Measurements from ENCODE around the gene ARHGEF10L.

Gene ARHGEF10L

DNA sequence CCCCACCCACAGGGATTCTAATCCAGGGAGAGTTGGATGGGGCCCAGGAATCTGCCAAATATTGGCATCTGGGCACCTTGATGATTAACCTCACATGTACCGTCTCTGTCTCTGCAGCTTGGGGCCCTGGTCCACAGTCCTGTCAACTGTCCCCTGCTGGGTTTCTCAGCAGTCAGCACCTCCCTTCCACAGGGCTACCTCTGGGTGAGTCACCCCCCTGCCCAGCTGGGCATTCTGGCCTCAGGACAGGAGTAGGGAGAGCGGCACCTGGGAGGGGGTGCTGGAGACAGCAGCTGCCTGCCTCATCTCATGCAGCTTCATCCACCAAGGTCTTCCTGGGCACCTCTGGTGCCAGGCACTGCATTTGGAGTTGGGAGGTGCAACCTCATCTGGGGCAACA is 115.0 kb downstream of the ARHGEF10L start:
- no peak for DNase-seq (ENCODE audit: low read depth in 2 of 2)

DNA sequence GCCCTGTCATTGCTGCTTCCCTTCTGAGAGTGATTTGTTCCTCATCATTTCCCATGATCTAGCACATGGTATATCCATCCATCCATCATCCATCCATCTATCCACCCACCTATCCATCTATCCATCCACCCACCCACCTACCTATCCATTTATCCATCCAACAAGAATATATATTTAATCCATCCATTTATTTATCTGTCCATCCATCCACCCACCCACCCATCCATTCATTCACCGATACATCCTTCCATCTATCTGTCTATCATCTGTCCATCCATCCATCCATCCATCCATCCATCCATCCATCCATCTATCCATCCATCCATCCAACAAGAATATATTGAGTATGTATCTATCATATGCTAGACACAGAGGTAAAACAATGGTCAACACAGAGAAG is 115.7 kb downstream of the ARHGEF10L start:
- DNase-seq (ENCODE audit: low read depth in 2 of 2) = no peak

DNA sequence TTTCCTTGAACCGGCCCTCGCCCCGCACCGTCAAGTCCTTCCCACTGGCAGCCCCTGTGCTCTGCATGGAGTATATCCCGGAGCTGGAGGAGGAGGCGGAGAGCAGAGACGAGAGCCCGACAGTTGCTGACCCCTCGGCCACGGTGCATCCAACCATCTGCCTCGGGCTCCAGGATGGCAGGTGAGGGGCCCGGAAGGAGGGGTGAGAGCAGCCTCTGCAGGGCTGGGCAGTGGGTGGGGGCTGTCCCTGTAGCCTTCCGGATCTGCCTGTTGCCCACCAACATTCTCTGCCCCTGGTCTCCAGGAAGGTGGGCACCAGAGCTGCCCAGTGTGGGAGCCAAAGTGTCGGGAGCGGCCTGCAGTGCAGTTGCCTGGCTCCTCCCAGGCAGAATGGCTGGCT is 116.4 kb downstream of the ARHGEF10L start:
- DNase-seq (ENCODE audit: low read depth in 2 of 2) = no peak

DNA sequence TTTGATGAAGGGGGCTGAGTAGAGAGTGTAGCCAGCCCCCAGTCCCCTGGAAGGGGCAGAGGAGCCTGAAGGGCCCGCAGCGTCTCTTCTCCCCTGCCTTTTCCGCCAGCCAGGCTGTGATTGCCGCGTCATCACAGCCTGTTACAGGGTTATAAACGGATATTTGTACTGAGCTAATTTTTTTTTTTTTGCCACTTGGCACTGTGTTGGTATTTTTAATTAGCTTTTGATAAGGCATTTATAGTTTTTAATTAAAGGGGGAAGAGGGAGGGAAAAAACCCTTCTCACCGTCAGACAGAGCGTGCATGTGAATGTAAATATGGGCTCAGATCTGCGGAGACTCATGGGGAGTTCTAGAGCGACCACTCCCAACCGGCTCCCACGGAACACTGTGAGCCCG is 117.9 kb downstream of the ARHGEF10L start:
- DNase-seq (ENCODE audit: low read depth in 2 of 2) = no peak

DNA sequence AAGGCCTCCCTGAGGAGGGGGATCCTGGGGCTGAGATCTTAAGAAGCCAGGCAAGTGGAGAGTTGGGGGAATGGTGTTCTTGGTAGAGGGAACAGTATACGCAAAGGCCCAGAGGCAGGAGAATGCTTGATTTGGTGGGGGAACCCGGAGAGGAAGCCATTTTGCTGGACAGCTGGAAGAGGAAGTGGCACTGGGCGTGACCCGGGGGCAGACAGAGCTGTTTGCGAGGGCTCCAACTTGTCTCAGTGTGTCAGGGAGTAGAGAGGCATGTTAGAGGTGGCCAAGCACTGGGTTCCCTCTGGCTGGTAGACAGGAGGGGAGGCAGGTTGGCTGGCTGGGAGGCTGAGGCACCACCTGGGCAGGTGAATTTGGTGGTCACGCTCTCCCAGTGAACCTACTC is 119.3 kb downstream of the ARHGEF10L start:
- DNase-seq (ENCODE audit: low read depth in 2 of 2) = no peak

DNA sequence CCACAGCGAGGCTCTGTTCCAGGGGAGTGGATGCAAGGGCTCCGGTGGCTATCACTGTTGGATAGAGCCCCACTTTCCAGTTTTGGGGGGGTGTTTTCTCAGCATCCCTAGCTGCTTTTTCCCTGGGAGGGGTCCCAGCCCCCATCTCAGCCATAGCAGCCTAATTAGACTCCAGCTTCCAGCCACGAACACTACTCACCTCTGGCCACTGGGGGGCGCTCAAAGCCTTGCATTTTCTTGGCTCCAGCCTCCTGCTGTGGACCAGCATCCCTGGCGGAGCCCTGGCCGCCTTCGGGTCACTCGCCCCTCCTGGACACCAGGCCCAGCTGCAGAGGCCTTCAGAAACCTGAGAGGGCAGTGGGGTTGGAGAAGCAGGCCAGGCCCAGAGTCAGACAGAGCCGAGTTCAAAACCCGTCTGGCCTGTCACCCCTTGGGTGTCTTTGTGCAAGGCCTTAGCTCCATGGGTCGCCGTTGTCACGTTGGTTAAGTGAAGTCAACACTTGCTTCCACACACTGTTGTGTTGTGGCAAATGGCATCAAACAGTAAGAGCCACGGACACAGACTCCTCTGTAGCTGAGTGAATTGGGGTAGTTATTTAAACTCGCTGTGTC is 122.2 kb downstream of the ARHGEF10L start:
- DNase-seq (ENCODE audit: low read depth in 2 of 2) = no peak

DNA sequence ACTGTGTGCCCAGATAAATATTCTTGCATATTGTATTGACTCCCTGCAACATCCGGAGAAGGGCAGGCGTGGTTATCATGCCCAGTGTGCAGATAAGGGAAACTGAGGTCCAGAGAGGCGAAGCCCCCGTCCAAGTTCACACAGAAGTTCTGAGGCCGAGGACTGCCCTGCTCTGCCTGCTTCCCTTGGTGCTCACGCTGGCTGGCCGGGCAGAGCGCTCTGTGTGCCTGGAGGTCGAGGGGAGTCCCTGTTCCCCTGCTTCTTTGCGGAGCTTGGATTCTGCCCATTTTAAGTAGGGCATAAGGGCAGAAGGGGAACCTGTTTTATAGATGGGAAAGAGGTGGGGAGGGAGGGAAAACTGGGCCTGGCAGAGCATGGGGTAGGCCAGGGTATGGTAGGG is 122.8 kb downstream of the ARHGEF10L start:
- no peak for DNase-seq (ENCODE audit: low read depth in 2 of 2)

DNA sequence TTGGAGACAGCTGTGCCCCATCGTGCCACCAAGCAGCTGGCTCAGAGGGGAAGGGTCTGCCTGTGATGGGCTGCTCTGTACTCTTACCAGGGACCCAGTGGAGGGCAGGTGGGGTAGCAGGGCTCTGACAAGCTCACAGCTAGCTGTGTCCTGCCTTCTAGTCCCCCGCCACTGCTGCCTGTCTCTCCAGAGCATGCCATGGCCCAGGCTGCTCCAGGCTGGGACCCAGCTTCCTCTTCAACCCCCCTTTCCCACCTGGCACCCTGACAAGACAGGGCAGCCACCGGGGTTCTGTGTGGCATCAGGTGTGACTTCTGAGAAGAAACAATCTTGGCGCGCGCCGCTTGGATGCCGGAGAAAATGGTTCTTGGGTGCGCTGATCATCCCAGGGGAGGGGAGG is 123.3 kb downstream of the ARHGEF10L start:
- DNase-seq (ENCODE audit: low read depth in 2 of 2) = no peak

DNA sequence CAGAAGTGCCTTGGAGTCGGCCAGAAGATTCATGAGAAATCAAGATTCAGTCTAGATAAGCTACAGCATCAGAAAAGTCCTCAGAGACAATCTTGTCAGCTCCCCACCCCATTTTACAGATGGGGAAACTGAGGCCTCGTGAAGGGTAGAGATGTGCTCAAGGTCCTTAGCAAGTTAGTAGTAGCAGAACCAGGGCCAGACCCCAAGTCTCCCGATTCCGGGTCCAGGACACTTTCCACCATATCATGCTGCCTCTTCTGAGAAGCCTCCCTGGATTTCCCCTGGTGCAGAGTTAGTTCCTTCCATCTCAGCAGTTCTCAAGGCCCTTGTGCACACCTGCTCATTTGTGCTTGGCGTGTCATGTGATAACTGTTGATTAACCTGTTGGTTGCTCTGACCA is 124.1 kb downstream of the ARHGEF10L start:
- DNase-seq (ENCODE audit: low read depth in 2 of 2) = no peak

DNA sequence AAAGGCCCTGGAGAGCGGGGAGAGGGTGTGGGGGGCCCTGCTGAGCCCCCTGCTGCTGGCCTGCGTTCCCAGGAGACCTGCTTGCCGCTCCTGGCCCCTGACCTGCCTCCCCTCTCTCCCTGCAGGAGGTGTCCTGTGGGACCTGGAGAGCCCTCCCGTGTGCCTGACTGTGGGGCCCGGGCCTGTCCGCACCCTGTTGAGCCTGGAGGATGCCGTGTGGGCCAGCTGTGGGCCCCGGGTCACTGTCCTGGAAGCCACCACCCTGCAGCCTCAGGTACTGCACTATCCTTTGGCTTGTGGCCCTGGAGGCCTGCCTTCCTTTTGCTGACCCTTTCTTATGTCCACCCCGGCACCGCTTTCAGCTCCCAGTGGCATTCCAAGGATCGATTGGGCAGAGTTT is 124.8 kb downstream of the ARHGEF10L start:
- no peak for DNase-seq (ENCODE audit: low read depth in 2 of 2)

DNA sequence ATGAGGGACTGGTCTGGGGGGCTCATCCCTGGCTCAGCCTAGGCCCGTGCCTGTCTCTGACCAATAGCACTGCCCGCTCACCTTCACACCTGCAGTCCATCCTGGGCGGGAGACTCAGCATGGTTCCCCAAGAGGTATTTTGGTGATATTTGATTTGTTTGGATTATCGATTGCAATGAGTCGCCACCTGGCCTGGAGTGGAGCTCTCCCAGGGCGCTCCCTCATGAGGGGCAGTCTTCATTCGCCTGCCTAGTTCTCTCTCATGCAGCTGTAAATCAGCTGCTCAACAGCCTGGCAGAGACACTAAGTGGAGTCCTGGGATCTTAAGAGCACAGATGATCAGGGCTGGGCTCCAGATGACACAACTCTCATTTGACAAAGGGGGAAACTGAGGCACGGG is 125.6 kb downstream of the ARHGEF10L start:
- no peak for DNase-seq (ENCODE audit: low read depth in 2 of 2)

DNA sequence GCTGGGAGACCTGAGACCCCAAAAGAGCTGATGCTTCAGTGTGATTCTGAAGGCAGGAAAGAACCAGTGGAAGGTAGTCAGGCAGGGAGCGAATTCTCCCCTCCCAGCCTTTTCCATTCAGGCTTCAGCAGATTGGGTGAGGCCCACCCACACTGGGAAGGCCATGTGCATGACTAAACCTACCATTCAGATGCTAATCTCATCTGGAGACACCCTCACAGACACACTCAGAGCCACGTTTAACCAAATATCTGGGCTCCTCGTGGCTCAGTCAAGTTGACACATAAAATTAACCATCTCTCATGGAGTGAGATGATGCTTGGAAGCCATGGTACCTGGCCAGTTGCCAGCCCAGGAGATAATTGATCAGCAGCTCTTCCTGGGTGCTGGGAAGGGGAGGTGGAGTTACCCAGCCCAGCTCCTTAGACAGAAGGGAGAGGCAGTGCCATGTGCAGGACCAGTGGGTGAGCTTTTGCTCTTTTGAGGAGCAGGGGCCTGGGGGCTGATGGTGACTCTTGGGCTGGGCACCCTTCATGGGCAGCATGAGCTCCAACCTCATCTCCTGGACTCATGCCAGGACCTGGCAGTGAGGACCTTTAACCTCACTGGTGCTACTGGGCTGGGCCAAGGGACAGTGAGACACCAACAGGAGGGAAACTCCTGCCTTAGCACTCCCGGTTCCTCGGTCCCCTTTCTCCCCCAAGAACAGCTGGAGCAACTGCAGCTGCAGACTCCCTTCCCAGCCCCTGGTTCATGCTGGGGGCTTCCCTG is 126.6 kb downstream of the ARHGEF10L start:
- DNase-seq (ENCODE audit: low read depth in 2 of 2) = no peak

DNA sequence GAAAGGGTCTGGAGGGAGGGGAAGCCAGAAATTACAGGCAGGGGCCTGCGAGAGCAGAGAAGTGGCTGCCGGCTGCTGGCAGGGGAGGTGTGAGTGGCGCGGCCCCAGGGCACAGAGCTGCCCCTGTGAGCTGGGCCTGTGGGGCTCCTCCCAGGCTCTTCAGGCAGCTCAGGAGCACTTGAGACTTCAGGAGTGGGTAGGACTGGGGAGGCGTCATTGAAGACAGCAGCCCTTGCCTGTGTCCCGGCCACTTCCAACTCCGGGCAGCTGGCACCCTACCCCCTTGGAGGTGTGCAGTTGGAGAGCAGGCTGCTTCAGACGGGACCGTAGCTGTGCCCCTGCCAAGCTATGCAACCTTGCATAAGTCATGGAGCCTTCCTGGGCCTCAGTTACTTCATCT is 128.1 kb downstream of the ARHGEF10L start:
- no peak for DNase-seq (ENCODE audit: low read depth in 2 of 2)

DNA sequence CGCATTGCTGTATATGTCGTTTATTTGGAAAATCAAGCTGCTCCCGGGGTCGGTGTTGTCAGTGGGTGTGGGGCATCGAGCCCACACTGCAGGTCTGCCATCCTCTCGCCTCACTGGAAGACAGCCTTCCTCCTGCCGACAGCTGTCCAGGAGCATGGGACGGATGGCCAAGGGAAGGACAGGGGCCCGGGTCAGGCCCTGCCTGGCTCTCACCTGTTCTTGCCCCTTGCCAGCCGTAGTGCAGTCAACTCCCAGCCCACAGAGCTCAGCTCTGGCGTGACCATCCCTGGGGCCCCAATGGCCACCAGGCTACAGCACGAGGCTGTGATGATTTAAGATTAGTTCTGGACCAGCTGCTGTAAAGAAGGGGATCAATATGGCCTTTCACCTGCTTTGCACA is 128.7 kb downstream of the ARHGEF10L start:
- DNase-seq (ENCODE audit: low read depth in 2 of 2) = no peak

DNA sequence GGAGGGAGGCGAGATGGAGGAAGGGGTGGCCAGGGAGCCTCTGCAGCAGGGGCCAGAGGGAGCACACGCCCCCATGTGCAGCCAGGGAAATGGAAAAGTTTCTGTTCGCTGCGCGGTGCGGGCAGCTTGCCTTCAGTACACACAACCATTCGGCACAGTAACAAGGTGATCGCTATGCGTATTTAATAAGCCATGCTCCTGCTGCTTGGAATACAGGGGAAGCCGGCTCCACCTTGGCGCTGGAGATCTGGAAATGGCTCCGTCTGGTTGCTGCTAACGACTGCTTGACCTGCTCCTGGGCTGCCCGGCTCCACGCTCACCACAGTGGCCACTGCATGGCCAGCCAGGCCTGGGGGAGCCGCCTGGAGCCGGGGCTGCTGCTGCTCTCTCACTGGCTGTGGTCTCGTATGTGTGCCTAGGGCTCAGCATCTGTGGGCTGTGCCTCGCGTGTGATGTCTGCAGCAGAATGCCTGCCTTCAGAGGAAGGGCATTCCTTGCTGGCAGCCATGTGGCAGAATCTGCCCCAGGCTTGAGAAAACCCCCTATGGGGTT is 129.2 kb downstream of the ARHGEF10L start:
- DNase-seq (ENCODE audit: low read depth in 2 of 2) = no peak

DNA sequence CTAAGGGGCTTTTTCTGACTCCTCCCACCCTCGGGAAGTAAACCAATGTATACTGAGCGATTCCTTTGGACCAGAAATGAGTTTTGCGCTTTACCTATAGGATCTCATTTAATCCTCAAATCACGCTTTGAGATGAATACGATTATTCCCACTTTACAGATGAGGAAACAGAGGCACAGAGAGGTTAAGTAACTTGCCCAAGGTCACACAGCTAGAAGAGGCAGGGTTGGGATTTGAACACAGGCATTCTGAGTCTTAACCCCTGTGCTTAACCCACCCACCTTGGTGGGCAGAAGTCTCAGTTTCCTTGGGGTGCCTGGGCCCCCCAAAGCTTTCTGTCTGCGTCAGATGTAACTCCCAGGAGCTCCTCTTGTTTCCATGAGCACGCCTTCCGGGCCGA is 129.8 kb downstream of the ARHGEF10L start:
- no peak for DNase-seq (ENCODE audit: low read depth in 2 of 2)

DNA sequence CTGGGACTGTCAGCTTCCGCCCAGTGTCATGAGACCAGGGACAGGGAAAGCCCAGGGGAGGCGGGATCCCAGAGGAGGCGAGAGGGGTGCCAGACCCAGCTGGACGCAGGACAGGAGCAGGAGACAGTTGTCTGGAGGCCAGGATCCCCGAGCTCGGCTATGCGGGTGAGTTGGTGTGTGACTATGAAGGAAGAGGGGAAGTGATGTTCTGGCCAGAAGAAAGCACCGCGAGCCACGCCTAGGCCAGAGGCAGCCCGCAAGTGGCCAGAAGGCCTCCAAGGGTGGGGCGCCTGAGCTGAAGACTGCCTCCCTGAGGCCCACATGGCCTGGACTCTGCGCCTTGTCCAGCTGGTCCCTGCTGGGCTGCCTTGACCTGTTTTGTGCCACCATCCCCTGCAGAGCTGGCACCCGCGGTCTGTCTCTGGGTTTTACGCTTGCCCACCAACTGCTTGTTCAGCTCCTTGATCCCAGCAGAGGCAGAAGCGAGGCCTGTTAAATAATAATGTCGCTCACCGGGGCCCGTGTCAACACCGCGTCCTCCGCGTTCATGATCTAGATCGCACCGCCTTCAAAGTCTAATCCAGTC is 130.5 kb downstream of the ARHGEF10L start:
- no peak for DNase-seq (ENCODE audit: low read depth in 2 of 2)

DNA sequence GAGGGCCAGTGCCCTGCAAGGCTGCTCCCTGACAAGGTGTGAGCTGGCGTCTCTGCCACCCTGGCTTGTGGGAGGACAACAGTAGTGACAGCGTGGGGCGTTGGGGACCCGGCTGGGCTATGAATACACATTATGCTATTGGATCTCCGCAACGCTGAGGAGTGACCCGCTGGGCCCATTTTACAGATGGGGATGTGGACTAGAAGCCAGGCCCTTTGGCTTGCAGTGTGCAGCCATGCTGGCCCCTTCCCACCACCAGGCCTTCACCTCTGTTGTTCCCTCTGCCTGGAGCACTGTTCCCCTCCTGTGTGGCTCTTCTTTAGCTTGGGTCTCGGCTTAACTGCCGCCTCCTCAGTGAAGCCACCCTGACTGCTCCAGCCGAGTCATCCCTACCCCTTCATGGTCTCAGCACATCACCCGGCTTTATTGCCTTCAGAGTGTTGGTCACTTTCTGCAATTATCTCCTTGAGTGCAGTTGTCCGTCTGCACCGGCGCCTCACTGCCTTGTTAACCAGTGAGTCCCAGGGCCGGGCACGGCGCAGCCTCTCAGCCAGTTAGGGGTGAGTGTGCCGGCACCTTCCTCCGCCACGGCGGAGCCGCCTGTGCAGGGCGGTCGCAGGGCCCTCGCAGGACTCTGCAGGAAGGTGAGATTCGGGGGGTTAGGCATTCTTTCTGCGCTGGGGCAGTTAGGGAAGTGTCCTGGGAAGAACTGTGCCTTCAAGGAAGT is 131.3 kb downstream of the ARHGEF10L start:
- no peak for DNase-seq (ENCODE audit: low read depth in 2 of 2)

DNA sequence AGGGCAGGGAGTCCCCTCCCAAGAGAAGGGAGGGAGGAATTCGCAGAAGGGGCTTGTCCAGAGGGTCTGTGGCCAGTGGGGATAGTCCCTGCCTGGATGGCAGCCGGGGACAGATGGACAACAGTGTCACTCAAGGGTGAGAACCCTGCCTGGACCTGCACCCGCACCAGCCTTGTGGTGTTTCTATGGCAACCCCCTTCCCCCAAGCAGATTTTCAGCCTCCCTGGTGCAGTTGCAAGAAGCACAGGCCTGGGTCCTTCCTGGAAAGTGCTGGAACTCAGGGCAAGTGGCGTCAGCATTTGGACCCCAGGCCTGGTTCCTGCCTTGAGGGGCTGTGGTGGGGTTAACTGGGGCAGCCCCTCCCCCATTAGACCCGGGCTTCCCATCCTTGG is 131.8 kb downstream of the ARHGEF10L start:
- DNase-seq (ENCODE audit: low read depth in 2 of 2) = no peak

DNA sequence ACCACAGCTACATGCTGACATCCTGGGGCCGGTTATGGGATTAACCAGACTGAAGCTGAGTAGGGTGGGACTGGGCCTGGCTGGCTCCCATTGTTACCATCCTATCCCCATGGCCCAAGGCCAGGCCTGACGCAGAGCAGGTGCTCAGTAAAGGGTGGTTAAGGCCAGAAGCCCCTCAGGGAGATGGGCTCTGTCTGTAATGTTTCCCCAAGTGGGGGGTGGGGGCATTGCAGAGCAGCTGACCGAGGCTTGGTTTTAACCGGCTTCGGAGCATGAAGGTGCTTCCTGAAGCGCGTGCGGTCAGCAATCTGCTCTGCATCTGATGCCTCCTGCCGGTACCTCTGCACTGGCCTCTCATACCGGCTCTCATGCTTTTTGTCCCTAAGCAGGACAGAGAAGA is 132.2 kb downstream of the ARHGEF10L start:
- DNase-seq (ENCODE audit: low read depth in 2 of 2) = no peak

DNA sequence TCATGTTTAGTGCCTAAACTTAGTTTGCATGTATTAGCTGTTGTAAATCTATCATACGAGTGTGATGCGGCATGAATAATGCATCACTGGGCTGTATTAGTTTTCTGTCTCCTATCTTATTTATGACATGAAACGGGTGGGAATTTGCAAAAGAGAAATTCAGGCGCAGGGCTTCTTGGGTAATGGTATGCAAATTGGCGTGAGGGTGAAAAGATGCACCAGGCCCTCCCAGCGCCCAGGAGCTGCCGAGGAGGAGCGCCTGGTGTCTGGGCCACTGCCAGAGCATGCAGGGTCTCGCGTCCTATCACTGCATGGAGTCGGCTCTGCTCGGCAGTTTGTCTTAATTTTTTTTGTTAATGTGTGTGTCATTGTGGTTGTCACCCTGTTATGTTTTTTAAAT is 132.7 kb downstream of the ARHGEF10L start:
- DNase-seq (ENCODE audit: low read depth in 2 of 2) = no peak

DNA sequence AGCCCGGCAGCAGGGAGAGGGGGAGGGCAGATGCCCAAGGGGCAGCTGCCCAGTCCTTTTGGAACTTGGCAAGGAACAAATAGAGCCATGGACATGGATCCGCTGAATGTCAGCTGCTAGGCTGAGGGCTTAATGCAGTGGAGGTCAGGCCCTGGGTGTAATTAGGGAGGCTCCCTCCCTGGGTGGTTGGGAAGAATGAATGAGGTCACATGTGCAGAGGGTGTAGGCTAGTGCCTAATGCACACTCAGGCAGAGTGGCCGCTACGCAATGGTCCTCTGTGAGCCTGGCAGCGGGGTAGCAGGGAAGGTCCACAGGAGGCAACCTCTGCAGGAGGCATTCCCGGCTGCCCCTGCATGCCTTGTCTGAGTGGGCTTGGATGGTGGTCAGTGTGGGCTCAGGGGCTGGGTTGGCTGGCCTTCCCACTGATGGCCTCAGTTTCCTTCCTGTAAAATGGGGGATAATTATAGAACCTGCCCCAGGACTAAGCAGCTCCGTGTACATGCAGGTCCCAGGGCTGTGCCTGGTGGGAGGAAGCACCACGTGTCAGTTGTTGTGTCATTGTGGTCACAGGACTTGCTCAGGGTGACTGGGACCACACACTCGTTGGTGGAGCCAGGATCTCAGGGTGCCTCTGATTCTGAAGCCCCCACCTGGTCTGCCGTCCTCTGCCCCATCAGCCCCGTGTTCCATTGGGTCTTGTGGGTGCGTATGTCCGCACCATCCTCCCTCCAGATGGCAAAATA is 134.0 kb downstream of the ARHGEF10L start:
- no peak for DNase-seq (ENCODE audit: low read depth in 2 of 2)

Data from stimulated activated CD8-positive, alpha-beta memory T cell treated with anti-CD3 and anti-CD28 coated beads, Interleukin-7, amount 100 ng/mL, for 4 hours (primary cell).